Measurements from ENCODE around the gene IGSF8. TPM values are rescaled to one million over a fixed set of nuclear protein-coding genes. Genes with fewer than 3 reads are reported as not detected.

IGSF8 gene
- total and polyA plus RNA-seq, 2 donors (not counting 3 experiments of a cell fraction or from before 2014, with no cell fraction given), result 9.5 to 17.5 TPM

- H3K36me3 ChIP-seq (ENCODE audit: control insufficient read depth in 2 of 2, extremely low read depth in 1 of 2, insufficient read depth in 2 of 2, low read length in 2 of 2), result no peaks in the 10 kb centered on the region
- DNase-seq (ENCODE audit: low read depth, low spot score), result no peak
- FAIRE-seq, result no peak
- H3K4me2 ChIP-seq (ENCODE audit: insufficient read depth, low read length), result no peak overlapping the region
- intact Hi-C loops (cut with micrococcal nuclease), result no loop called here
- CTCF ChIA-PET, result interaction anchor here (1.1 kb wide), 1 partner anchor 23 kb away, joined by 3 read pairs; no protein-coding TSS in a partner anchor
- no peak overlapping the region for H3K27ac ChIP-seq (ENCODE audit: insufficient read depth, low read depth, low read length)
- H4K20me1 ChIP-seq (replicated peaks; ENCODE audit: control insufficient read depth, extremely low read depth, insufficient read depth, low read length), result no peaks in the 10 kb centered on the region
- H3K9me3 ChIP-seq (replicated peaks; ENCODE audit: control insufficient read depth, insufficient read depth, low read length), result no peaks in the 10 kb centered on the region
- no peak overlapping the region for H2AFZ ChIP-seq (ENCODE audit: low read depth, low read length)
- POLR2A ChIA-PET, result no interaction called here
- TF ChIP-seq MYC (IDR thresholded peaks at IDR 0.05; ENCODE audit: low read depth, low read length) (no peak), JUN (IDR thresholded peaks at IDR 0.05; ENCODE audit: borderline replicate concordance, insufficient read depth, insufficient read length, low read depth) (no peak), GATA2 (IDR thresholded peaks at IDR 0.05; ENCODE audit: insufficient read depth, insufficient read length, low read depth, low read length) (no peak), FOS (IDR thresholded peaks at IDR 0.05; ENCODE audit: borderline replicate concordance, insufficient read depth, low read length) (no peak), CTCF (IDR thresholded peaks at IDR 0.05; ENCODE audit: extremely low read depth in 1 of 2, insufficient read depth in 1 of 2, low read depth in 1 of 2, low read length in 2 of 2) (no peak), EZH2 (IDR thresholded peaks at IDR 0.05; ENCODE audit: borderline replicate concordance, low read depth, low read length, severe bottlenecking) (no peak), POLR2AphosphoS5 (IDR thresholded peaks at IDR 0.05; ENCODE audit: insufficient read depth, low read depth, low read length) (no peak), POLR2A (IDR thresholded peaks at IDR 0.05; ENCODE audit: low read depth, low read length) (no peak)
- TF ChIP-seq, protein P1, sequence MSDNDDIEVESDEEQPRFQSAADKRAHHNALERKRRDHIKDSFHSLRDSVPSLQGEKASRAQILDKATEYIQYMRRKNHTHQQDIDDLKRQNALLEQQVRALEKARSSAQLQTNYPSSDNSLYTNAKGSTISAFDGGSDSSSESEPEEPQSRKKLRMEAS (IDR thresholded peaks at IDR 0.05; ENCODE audit: insufficient read depth, insufficient read length), result no peak
- BruUV-seq (replicated peaks), result no TSS peak
- H3K4me3 ChIP-seq (replicated peaks in 1 of 3; ENCODE audit: insufficient read depth in 1 of 3, low read depth in 1 of 3, low read length in 3 of 3), result no peak overlapping the region
- H3K79me2 ChIP-seq (ENCODE audit: control insufficient read depth, insufficient read depth, low read length), result no peaks in the 10 kb centered on the region
- H3K4me1 ChIP-seq (ENCODE audit: control insufficient read depth, extremely low read depth, insufficient read depth, low read length), result no peaks in the 10 kb centered on the region
- no peaks in the 10 kb centered on the region for H3K9me1 ChIP-seq (replicated peaks; ENCODE audit: control insufficient read depth, extremely low read depth, insufficient read depth, low read length)
- H3K27me3 ChIP-seq (ENCODE audit: control insufficient read depth in 2 of 2, insufficient read depth in 2 of 2, low read length in 2 of 2), result no peaks in the 10 kb centered on the region
- H3K9ac ChIP-seq (replicated peaks; ENCODE audit: extremely low read depth, insufficient read depth, low read length), result no peak overlapping the region
- dilution Hi-C loops (cut with MboI; ENCODE audit: extremely low pct_ligation_motif_present, low sequenced_read_pairs), result no loop called here
These were observed 33.6 kb upstream of the IGSF8 start for GRCh38 chr1:160131803-160132565.
